Hepatocyte (in vitro differentiated cells): ENCODE results near the gene PALD1.

Source experiments
- EZH2 ChIP-seq: fragments of 200-600 bp; sonication (generic); IDR thresholded peaks from 2 replicates; pipeline ENCODE4 v1.6.1; 2016; ENCODE audit warnings: antibody characterized with exemption, mild to moderate bottlenecking, borderline replicate concordance
- EZH2phosphoT487 ChIP-seq: fragments of 200-600 bp; sonication (generic); IDR thresholded peaks from one replicate; pipeline ENCODE4 v1.6.1; 2018; ENCODE audit warnings: antibody characterized with exemption, mild to moderate bottlenecking, low read depth, moderate library complexity; ENCODE audit not compliant: unreplicated experiment, severe bottlenecking
- TF ChIP-seq, protein P1 (sequence below): fragments of 200-600 bp; sonication (generic); IDR thresholded peaks from 2 replicates; pipeline ENCODE4 v1.5.1; 2016; ENCODE audit warnings: antibody characterized with exemption, mild to moderate bottlenecking; ENCODE audit not compliant: poor library complexity

- TF ChIP-seq, protein P1, sequence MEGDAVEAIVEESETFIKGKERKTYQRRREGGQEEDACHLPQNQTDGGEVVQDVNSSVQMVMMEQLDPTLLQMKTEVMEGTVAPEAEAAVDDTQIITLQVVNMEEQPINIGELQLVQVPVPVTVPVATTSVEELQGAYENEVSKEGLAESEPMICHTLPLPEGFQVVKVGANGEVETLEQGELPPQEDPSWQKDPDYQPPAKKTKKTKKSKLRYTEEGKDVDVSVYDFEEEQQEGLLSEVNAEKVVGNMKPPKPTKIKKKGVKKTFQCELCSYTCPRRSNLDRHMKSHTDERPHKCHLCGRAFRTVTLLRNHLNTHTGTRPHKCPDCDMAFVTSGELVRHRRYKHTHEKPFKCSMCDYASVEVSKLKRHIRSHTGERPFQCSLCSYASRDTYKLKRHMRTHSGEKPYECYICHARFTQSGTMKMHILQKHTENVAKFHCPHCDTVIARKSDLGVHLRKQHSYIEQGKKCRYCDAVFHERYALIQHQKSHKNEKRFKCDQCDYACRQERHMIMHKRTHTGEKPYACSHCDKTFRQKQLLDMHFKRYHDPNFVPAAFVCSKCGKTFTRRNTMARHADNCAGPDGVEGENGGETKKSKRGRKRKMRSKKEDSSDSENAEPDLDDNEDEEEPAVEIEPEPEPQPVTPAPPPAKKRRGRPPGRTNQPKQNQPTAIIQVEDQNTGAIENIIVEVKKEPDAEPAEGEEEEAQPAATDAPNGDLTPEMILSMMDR = no peak
- TF ChIP-seq EZH2phosphoT487 (no peak), EZH2 (no peak)
Measured at GRCh38 chr10:70532554-70533188, 54.1 kb downstream of the PALD1 start.
